ENCODE measurements around the gene ANKRD39.

ANKRD39 gene

DNA sequence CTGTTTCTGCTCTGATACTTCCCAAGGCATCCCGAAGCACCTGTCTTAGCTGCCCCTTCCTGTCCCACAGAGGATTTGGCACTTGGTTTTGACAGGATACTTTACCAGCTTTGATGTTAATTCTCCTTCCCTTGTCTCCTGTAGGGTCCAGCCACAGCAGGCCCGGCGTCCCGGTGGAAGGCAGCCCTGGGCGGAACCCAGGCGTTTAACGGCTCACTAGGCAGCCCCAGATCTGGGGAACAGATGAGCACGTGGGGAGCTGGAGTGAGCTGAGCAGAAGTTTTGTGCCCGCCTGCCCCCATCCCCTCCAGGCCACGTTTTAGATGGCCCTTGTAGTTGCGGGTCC, 25.4 kb downstream of the ANKRD39 start:
- H3K4me3 ChIP-seq (ENCODE audit: low read depth in 1 of 2, low read length in 2 of 2), result no peak overlapping the region
- H3K27ac ChIP-seq (ENCODE audit: low read depth, low read length), result no peak overlapping the region
- H3K4me1 ChIP-seq (ENCODE audit: insufficient read depth, low read length), result no peaks in the 10 kb centered on the region
- no peak overlapping the region for H3K9ac ChIP-seq (ENCODE audit: low read length)
- no peaks in the 10 kb centered on the region for H3K9me3 ChIP-seq (ENCODE audit: low read length)
- peaks cover 65% of the 10 kb centered on the region for H3K36me3 ChIP-seq (ENCODE audit: insufficient read depth, low read length)
- no peaks in the 10 kb centered on the region for H3K27me3 ChIP-seq (ENCODE audit: control insufficient read depth in 1 of 2, insufficient read depth in 2 of 2, low read length in 2 of 2)

DNA sequence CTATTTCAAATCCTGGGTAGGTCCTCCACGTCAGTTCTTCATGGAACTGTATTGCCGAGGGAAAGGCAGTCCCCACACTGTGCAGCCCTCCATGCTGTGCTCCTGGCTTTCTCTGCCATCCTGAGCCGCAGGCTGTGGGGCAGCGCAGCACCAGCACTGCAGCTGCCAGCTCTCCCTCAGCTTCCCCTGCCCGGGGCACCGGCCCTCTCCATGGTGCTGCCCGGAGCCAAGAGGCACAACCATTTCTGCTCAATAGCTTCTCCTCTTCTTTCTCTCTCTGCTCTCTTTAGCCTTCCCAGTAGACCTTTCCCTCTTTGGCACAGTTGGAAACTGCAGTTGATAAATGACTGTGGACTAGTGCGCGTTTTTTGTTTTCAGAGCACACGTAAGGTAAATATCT, 26.1 kb downstream of the ANKRD39 start:
- H3K36me3 ChIP-seq (ENCODE audit: insufficient read depth, low read length), result peaks cover 62% of the 10 kb centered on the region
- H3K4me1 ChIP-seq (ENCODE audit: insufficient read depth, low read length), result no peaks in the 10 kb centered on the region
- H3K27ac ChIP-seq (ENCODE audit: low read depth, low read length), result no peak overlapping the region
- H3K9me3 ChIP-seq (ENCODE audit: low read length), result no peaks in the 10 kb centered on the region
- H3K9ac ChIP-seq (ENCODE audit: low read length), result no peak overlapping the region
- H3K4me3 ChIP-seq (ENCODE audit: low read depth in 1 of 2, low read length in 2 of 2), result no peak overlapping the region
- H3K27me3 ChIP-seq (ENCODE audit: control insufficient read depth in 1 of 2, insufficient read depth in 2 of 2, low read length in 2 of 2), result no peaks in the 10 kb centered on the region

DNA sequence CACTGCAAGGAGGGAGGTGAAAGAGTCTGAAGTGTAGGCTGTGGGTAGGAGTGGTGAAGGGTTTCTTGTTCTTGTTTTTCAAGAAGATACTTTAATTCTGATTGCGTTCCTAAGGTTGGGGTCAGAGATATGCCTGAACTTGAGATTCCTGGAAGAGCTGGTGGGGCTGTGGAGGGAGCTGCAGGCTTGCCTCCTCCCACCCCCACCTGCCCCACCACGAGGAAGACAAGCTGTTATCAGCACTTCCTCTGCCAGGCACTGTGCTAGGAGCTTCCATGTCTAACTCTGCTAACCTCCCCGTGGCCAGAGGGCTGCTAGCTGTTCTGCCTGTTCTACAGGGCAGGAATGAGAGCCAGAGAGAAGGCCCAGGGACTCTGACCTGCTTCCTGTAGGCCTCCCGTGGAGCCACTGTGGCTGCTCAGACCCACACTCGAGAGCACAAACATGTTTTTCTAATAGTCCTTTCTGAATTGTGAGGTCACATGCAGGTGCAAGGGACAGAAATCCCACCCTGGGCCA, 27.7 kb downstream of the ANKRD39 start:
- H3K4me3 ChIP-seq (ENCODE audit: low read depth in 1 of 2, low read length in 2 of 2), result no peak overlapping the region
- no peaks in the 10 kb centered on the region for H3K4me1 ChIP-seq (ENCODE audit: insufficient read depth, low read length)
- H3K9me3 ChIP-seq (ENCODE audit: low read length), result no peaks in the 10 kb centered on the region
- no peak overlapping the region for H3K27ac ChIP-seq (ENCODE audit: low read depth, low read length)
- no peak overlapping the region for H3K9ac ChIP-seq (ENCODE audit: low read length)
- H3K27me3 ChIP-seq (ENCODE audit: control insufficient read depth in 1 of 2, insufficient read depth in 2 of 2, low read length in 2 of 2), result no peaks in the 10 kb centered on the region
- peaks cover 67% of the 10 kb centered on the region for H3K36me3 ChIP-seq (ENCODE audit: insufficient read depth, low read length)

DNA sequence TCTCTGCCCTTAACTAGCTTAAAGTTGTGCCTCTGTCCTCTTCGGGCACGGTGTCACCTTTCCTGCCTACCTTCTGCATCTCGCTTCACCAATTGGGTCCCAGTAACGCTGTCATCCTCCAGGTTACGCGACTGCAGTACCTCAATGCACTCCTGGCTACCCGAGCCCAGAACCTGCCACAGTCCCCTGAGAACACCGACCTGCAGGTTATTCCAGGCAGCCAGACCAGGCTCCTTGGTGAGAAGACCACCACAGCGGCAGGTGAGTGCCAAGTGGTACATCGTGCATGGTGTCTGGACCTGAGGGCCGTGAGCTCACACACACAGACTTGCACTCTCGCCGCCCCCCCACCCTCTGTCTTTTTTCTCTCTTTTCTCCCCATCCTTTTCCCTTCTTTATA, 28.9 kb downstream of the ANKRD39 start:
- H3K9ac ChIP-seq (ENCODE audit: low read length), result no peak overlapping the region
- no peak overlapping the region for H3K27ac ChIP-seq (ENCODE audit: low read depth, low read length)
- H3K4me3 ChIP-seq (ENCODE audit: low read depth in 1 of 2, low read length in 2 of 2), result no peak overlapping the region
- no peaks in the 10 kb centered on the region for H3K27me3 ChIP-seq (ENCODE audit: control insufficient read depth in 1 of 2, insufficient read depth in 2 of 2, low read length in 2 of 2)
- H3K9me3 ChIP-seq (ENCODE audit: low read length), result no peaks in the 10 kb centered on the region
- peaks cover 11% of the 10 kb centered on the region for H3K4me1 ChIP-seq (ENCODE audit: insufficient read depth, low read length)
- peaks cover 67% of the 10 kb centered on the region for H3K36me3 ChIP-seq (ENCODE audit: insufficient read depth, low read length)

DNA sequence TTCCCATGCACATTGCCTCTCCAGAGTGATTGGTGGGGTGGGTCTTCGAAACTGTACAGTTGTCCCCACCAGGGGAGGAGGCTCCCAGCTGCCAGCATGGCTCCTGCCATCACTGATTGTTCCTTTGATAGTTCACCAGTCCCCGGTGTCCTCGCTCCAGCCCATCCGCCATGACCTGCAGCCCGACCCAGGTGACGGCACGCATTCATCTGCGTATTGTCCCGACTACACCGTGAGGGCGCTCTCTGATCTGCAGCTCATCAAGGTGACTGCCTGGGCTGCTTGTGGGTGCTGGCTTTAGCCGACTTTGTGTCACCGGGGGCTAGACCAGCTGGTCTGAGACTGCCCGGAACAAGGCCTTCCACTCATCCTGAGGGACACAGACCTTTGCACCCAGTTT, 29.4 kb downstream of the ANKRD39 start:
- Histone ChIP-seq H3K36me3 (ENCODE audit: insufficient read depth, low read length) (peaks cover 66% of the 10 kb centered on the region), H3K4me3 (ENCODE audit: low read depth in 1 of 2, low read length in 2 of 2) (no peak overlapping the region), H3K27ac (ENCODE audit: low read depth, low read length) (no peak overlapping the region), H3K4me1 (ENCODE audit: insufficient read depth, low read length) (peaks cover 16% of the 10 kb centered on the region), H3K27me3 (ENCODE audit: control insufficient read depth in 1 of 2, insufficient read depth in 2 of 2, low read length in 2 of 2) (no peaks in the 10 kb centered on the region), H3K9ac (ENCODE audit: low read length) (no peak overlapping the region), H3K9me3 (ENCODE audit: low read length) (no peaks in the 10 kb centered on the region)

DNA sequence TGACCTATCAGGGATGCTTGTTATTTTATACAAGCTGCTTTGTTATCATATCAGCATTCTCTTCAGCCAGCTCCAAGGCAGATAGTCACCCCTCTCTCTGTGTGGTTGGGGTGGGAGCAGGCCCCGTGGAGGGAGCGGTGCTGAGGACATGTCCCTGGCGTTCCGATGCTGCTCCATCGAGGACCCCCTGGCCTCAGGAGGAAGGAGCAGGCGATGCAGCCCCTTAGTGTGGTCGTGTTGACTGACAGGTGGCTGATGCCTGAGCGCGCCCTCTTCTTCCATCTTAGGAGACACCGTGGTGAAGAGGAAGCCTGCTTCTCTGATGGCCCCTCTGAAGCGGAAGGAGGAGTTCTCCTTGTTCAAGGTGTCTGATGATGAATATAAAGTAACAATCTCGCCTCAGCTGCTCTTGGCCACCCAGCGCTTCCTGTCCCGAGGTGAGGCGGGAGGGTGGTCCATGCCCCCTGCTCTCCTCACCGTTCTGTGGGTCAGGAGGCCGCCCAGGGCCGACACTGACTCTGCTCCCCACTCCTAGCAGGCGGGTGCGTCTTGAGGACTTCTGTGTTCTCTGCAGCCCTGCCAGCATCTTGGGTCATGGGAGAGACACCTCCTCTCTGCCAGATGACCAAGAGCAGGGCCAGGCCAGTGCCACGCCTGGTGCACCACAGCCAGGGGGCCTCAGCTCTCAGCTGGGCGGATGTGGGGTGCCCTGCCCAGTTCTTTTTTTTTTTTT, 31.1 kb downstream of the ANKRD39 start:
- Histone ChIP-seq H3K4me1 (ENCODE audit: insufficient read depth, low read length) (peaks cover 27% of the 10 kb centered on the region), H3K4me3 (ENCODE audit: low read depth in 1 of 2, low read length in 2 of 2) (no peak overlapping the region), H3K9ac (ENCODE audit: low read length) (no peak overlapping the region), H3K36me3 (ENCODE audit: insufficient read depth, low read length) (peaks cover 49% of the 10 kb centered on the region), H3K27me3 (ENCODE audit: control insufficient read depth in 1 of 2, insufficient read depth in 2 of 2, low read length in 2 of 2) (no peaks in the 10 kb centered on the region), H3K27ac (ENCODE audit: low read depth, low read length) (no peak overlapping the region), H3K9me3 (ENCODE audit: low read length) (no peaks in the 10 kb centered on the region)

DNA sequence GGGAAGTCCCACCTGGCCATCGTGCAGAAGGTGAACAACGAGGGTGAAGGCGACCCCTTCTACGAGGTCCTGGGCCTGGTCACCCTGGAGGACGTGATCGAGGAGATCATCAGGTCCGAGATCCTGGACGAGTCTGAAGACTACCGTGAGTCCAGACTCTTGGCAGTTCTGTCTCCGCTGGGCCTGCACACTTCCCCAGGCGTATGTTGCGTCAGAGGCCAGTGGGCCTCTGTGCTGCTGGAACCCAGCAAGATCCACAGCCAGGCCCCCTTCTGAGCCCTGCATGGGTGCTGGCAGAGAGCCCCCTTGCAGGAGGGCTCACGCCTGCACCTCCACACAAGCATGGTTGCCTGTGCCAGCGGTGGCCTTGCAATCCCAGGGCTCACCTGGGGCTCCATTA, 32.8 kb downstream of the ANKRD39 start:
- Histone ChIP-seq H3K9me3 (ENCODE audit: low read length) (no peaks in the 10 kb centered on the region), H3K27me3 (ENCODE audit: control insufficient read depth in 1 of 2, insufficient read depth in 2 of 2, low read length in 2 of 2) (no peaks in the 10 kb centered on the region), H3K4me1 (ENCODE audit: insufficient read depth, low read length) (peaks cover 41% of the 10 kb centered on the region), H3K36me3 (ENCODE audit: insufficient read depth, low read length) (peaks cover 32% of the 10 kb centered on the region), H3K4me3 (ENCODE audit: low read depth in 1 of 2, low read length in 2 of 2) (no peak overlapping the region), H3K27ac (ENCODE audit: low read depth, low read length) (no peak overlapping the region), H3K9ac (ENCODE audit: low read length) (no peak overlapping the region)

DNA sequence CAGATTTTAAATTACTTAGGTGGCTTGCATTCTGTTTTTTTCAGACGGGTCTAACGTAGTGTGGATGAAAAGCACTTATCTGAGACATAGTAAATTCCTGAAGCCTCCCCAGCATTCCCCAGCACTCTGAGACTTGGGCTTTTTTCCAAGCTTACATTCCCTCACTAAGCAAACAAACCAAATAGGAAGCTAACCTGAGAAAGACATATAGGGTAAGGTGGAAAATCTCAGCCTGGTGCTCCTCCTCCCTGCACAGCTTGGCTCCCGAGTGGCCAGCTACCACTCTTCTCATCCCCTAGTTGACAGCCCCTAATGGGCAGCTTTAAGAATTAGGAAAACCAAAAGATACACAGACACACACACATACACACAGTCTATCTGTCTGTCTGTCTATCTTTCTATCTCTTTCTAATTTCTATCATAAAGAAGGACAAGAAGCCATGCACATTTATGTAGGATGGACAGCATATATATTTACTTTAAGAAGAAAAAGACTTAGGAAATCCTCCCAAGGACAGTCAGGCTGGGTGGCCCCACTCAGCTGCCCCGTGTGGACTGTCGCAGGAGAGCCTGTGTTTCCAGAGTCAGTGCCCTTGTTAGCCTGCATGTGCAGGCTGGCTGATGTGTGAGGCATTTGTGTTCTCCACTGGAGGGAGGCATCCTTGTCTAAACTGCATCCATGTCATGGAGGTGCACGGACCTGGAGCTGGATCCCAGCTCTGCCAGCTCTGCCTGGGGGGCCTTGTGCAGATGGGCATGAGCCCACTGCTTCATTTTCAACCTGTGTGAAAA, 33.5 kb downstream of the ANKRD39 start:
- Histone ChIP-seq H3K36me3 (ENCODE audit: insufficient read depth, low read length) (peaks cover 25% of the 10 kb centered on the region), H3K9ac (ENCODE audit: low read length) (no peak overlapping the region), H3K27me3 (ENCODE audit: control insufficient read depth in 1 of 2, insufficient read depth in 2 of 2, low read length in 2 of 2) (no peaks in the 10 kb centered on the region), H3K27ac (ENCODE audit: low read depth, low read length) (peak overlapping the region; percentile 3), H3K4me3 (ENCODE audit: low read depth in 1 of 2, low read length in 2 of 2) (no peak overlapping the region), H3K9me3 (ENCODE audit: low read length) (no peaks in the 10 kb centered on the region), H3K4me1 (ENCODE audit: insufficient read depth, low read length) (peaks cover 49% of the 10 kb centered on the region)

DNA sequence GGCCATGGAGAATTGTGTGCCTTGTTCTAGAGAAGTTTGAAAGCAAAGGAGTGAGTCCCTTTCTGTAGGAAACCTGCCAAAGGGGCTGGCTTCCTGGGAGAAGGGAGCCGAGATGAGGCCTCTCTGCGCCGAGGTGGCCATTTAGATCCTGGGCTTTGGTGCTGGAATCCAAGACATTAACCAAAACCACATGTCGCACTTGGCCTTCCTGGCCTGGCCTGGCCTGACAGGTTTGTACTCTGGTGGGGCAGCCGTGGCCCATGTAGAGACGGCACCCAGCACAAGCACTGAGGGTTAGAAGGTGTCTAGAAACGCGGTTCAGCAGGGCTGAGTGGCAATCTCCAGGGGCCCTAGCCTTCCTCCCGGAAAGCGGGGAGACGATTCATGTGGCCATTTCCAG, 34.6 kb downstream of the ANKRD39 start:
- H3K27ac ChIP-seq (ENCODE audit: low read depth, low read length), result no peak overlapping the region
- H3K27me3 ChIP-seq (ENCODE audit: control insufficient read depth in 1 of 2, insufficient read depth in 2 of 2, low read length in 2 of 2), result no peaks in the 10 kb centered on the region
- H3K36me3 ChIP-seq (ENCODE audit: insufficient read depth, low read length), result peaks cover 20% of the 10 kb centered on the region
- H3K9me3 ChIP-seq (ENCODE audit: low read length), result no peaks in the 10 kb centered on the region
- H3K4me1 ChIP-seq (ENCODE audit: insufficient read depth, low read length), result peaks cover 60% of the 10 kb centered on the region
- H3K4me3 ChIP-seq (ENCODE audit: low read depth in 1 of 2, low read length in 2 of 2), result no peak overlapping the region
- H3K9ac ChIP-seq (ENCODE audit: low read length), result no peak overlapping the region

DNA sequence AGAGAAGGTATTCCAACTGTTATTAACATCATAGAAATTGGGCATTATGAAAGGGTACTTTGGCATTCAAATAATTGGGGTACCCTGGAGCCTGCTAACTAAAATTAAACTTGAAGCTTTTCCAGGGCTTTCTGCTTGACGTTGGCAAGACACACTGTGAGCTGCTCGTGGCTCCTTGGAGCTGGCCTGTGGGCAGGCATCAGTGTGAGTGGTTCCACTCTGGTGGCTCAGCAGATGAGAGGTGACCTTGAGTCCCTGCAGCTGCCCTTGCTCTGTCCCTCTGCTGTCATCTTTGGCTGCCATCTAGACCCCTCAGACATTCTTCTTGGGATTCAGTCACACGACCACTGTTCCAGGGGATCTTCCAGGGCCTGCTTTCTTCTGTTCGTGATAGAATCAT, 35.0 kb downstream of the ANKRD39 start:
- peaks cover 64% of the 10 kb centered on the region for H3K4me1 ChIP-seq (ENCODE audit: insufficient read depth, low read length)
- no peak overlapping the region for H3K27ac ChIP-seq (ENCODE audit: low read depth, low read length)
- peaks cover 16% of the 10 kb centered on the region for H3K36me3 ChIP-seq (ENCODE audit: insufficient read depth, low read length)
- no peak overlapping the region for H3K9ac ChIP-seq (ENCODE audit: low read length)
- no peak overlapping the region for H3K4me3 ChIP-seq (ENCODE audit: low read depth in 1 of 2, low read length in 2 of 2)
- no peaks in the 10 kb centered on the region for H3K9me3 ChIP-seq (ENCODE audit: low read length)
- H3K27me3 ChIP-seq (ENCODE audit: control insufficient read depth in 1 of 2, insufficient read depth in 2 of 2, low read length in 2 of 2), result no peaks in the 10 kb centered on the region

DNA sequence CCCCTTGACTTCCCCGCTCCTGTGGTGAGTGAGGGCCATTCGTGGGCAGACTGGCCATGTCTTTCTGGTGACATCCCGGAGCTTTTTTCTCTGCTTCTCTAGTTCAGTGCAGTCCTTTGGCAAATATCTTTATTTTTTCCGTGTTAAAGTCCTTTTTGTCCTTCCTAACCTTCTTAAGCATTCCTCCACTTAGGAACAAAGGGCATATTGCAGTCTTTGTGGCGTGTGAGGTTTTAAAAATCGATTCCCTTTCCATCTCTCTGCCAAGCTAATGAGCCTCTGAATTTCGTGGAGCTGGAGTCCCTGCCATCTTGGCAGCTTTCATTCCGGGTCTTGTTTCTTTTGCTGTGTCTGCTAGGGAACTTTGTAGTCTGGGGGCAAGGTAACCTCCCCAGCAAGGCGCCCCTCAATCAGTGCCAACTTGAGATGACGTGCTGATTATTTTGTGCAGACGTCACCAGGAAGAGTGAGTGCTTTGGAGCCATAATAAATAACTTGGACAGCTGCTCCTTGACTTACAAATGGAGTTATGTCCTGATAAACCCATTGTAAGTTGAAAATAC, 36.6 kb downstream of the ANKRD39 start:
- Histone ChIP-seq H3K36me3 (ENCODE audit: insufficient read depth, low read length) (peaks cover 4% of the 10 kb centered on the region), H3K4me3 (ENCODE audit: low read depth in 1 of 2, low read length in 2 of 2) (no peak overlapping the region), H3K27me3 (ENCODE audit: control insufficient read depth in 1 of 2, insufficient read depth in 2 of 2, low read length in 2 of 2) (no peaks in the 10 kb centered on the region), H3K9ac (ENCODE audit: low read length) (no peak overlapping the region), H3K9me3 (ENCODE audit: low read length) (no peaks in the 10 kb centered on the region), H3K4me1 (ENCODE audit: insufficient read depth, low read length) (peaks cover 71% of the 10 kb centered on the region), H3K27ac (ENCODE audit: low read depth, low read length) (no peak overlapping the region)
